ENCODE results near the gene ERCC6.

Gene ERCC6

GRCh38 chr10:49520122-49520775 lies 18.7 kb downstream of the ERCC6 start:
- H3K4me1 ChIP-seq (ENCODE audit: control insufficient read depth, insufficient read depth, low read depth, low read length), result no peaks in the 10 kb centered on the region
- WGBS, result 96% methylated on average over 7 of the region's 8 CpGs
- H4K91ac ChIP-seq (ENCODE audit: low read length), result no peak overlapping the region
- no peak overlapping the region for H3K18ac ChIP-seq (ENCODE audit: low read depth in 1 of 2, low read length in 2 of 2)
- H3K4ac ChIP-seq (ENCODE audit: low read depth in 1 of 2, low read length in 2 of 2), result no peak overlapping the region
- H2AFZ ChIP-seq (ENCODE audit: low read depth, low read length), result no peak overlapping the region
- no peaks in the 10 kb centered on the region for H3K27me3 ChIP-seq (ENCODE audit: control insufficient read depth in 1 of 2, insufficient read depth in 1 of 2, low read length in 2 of 2)
- no peak overlapping the region for H2BK12ac ChIP-seq (ENCODE audit: low read length in 2 of 2)
- H3K9ac ChIP-seq (ENCODE audit: low read length), result no peak overlapping the region
- no peak overlapping the region for H4K8ac ChIP-seq (ENCODE audit: low read length)
- H3K79me1 ChIP-seq (replicated peaks; ENCODE audit: low read length, poor library complexity, severe bottlenecking), result peaks cover 33% of the 10 kb centered on the region
- H2AK5ac ChIP-seq (ENCODE audit: low read length, severe bottlenecking), result no peak overlapping the region
- H3K14ac ChIP-seq (ENCODE audit: low read length in 2 of 2), result no peak overlapping the region
- H3K4me3 ChIP-seq (ENCODE audit: insufficient read depth in 1 of 2, low read depth in 1 of 2, low read length in 2 of 2), result no peak overlapping the region
- no peak overlapping the region for H3K27ac ChIP-seq (ENCODE audit: low read length, poor library complexity, severe bottlenecking)
- no peak for DNase-seq
- peaks cover 17 to 90% of the 10 kb centered on the region in 2 experiments for H3K36me3 ChIP-seq (ENCODE audit: control insufficient read depth in 1 of 2, insufficient read depth in 2 of 2, low read depth in 1 of 2, low read length in 2 of 2)
- H3K23ac ChIP-seq (ENCODE audit: low read length in 2 of 2), result no peak overlapping the region
- no peak overlapping the region for H2BK5ac ChIP-seq (ENCODE audit: low read depth, low read length, poor library complexity, severe bottlenecking)
- H2BK120ac ChIP-seq (ENCODE audit: low read depth, low read length), result no peak overlapping the region
- no peak overlapping the region for H2BK15ac ChIP-seq (ENCODE audit: low read depth, poor library complexity, severe bottlenecking)
- H3K9me3 ChIP-seq (ENCODE audit: control insufficient read depth, low read length), result no peaks in the 10 kb centered on the region
- no peak overlapping the region for H3K4me2 ChIP-seq (ENCODE audit: low read length, poor library complexity, severe bottlenecking)

DNA sequence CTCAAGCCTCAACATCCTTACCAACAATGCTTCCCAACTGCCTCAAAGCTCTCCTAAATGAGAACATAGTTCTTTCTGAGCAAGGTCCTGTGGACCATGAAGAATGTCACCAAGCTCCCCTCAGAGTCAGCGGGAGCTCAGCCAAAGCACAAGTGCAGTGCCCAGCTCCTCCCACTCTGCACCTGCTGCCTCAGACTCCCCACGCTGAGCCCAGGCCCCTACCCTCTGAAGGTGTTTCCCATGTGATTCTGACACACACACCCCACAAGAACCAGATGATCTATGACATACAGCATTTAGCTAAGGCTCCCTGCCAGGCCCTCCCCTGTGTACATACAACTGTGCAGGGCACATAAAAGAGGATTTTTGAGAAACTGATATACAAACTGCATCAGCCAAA lies 19.2 kb downstream of the ERCC6 start:
- H3K27ac ChIP-seq (ENCODE audit: low read length, poor library complexity, severe bottlenecking), result no peak overlapping the region
- H4K91ac ChIP-seq (ENCODE audit: low read length), result no peak overlapping the region
- H3K9ac ChIP-seq (ENCODE audit: low read length), result no peak overlapping the region
- H2BK12ac ChIP-seq (ENCODE audit: low read length in 2 of 2), result no peak overlapping the region
- DNase-seq, result no peak
- no peaks in the 10 kb centered on the region for H3K27me3 ChIP-seq (ENCODE audit: control insufficient read depth in 1 of 2, insufficient read depth in 1 of 2, low read length in 2 of 2)
- H2AFZ ChIP-seq (ENCODE audit: low read depth, low read length), result no peak overlapping the region
- no peak overlapping the region for H3K18ac ChIP-seq (ENCODE audit: low read depth in 1 of 2, low read length in 2 of 2)
- no peak overlapping the region for H3K4me2 ChIP-seq (ENCODE audit: low read length, poor library complexity, severe bottlenecking)
- 83% methylated on average over 2 of the region's 2 CpGs for WGBS
- no peaks in the 10 kb centered on the region for H3K4me1 ChIP-seq (ENCODE audit: control insufficient read depth, insufficient read depth, low read depth, low read length)
- no peak overlapping the region for H2BK15ac ChIP-seq (ENCODE audit: low read depth, poor library complexity, severe bottlenecking)
- H3K79me1 ChIP-seq (replicated peaks; ENCODE audit: low read length, poor library complexity, severe bottlenecking), result peaks cover 33% of the 10 kb centered on the region
- H3K9me3 ChIP-seq (ENCODE audit: control insufficient read depth, low read length), result no peaks in the 10 kb centered on the region
- H3K4me3 ChIP-seq (ENCODE audit: insufficient read depth in 1 of 2, low read depth in 1 of 2, low read length in 2 of 2), result no peak overlapping the region
- no peak overlapping the region for H3K14ac ChIP-seq (ENCODE audit: low read length in 2 of 2)
- no peak overlapping the region for H3K4ac ChIP-seq (ENCODE audit: low read depth in 1 of 2, low read length in 2 of 2)
- H3K36me3 ChIP-seq (ENCODE audit: control insufficient read depth in 1 of 2, insufficient read depth in 2 of 2, low read depth in 1 of 2, low read length in 2 of 2), result peaks cover 17 to 90% of the 10 kb centered on the region in 2 experiments
- H4K8ac ChIP-seq (ENCODE audit: low read length), result no peak overlapping the region
- no peak overlapping the region for H2BK120ac ChIP-seq (ENCODE audit: low read depth, low read length)
- H2AK5ac ChIP-seq (ENCODE audit: low read length, severe bottlenecking), result no peak overlapping the region
- no peak overlapping the region for H3K23ac ChIP-seq (ENCODE audit: low read length in 2 of 2)
- H2BK5ac ChIP-seq (ENCODE audit: low read depth, low read length, poor library complexity, severe bottlenecking), result no peak overlapping the region

DNA sequence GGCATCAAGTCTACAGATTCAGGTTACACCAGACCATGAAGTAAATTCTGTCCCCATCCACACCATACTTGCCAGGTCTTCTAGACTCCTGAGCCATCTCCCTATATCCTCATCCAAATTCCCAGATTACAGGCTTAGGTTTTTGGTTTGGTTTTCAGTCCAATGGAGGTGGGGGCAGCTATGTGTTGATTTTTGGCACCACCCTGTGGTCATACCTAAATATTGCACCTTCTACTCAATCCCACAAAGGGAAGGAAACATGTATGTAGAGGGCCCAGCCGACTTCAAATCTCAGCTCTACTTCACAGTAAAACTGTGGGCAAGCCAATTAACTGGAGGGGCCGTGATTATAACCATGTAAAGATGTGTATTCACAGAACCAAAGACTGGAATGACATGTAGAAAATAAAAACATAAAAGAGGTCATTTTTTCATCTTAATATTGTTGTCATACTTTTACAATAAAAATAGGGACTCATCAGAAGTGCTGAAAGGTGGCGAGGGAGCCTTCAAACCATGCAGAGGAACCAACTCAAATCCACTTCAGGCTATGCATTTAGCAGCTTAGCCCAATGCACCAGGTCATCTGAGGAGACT lies 19.8 kb downstream of the ERCC6 start:
- Histone ChIP-seq H3K18ac (ENCODE audit: low read depth in 1 of 2, low read length in 2 of 2) (no peak overlapping the region), H3K36me3 (ENCODE audit: control insufficient read depth in 1 of 2, insufficient read depth in 2 of 2, low read depth in 1 of 2, low read length in 2 of 2) (peaks cover 12 to 85% of the 10 kb centered on the region in 2 experiments)
- 100% methylated on average over 1 of the region's 3 CpGs for WGBS

DNA sequence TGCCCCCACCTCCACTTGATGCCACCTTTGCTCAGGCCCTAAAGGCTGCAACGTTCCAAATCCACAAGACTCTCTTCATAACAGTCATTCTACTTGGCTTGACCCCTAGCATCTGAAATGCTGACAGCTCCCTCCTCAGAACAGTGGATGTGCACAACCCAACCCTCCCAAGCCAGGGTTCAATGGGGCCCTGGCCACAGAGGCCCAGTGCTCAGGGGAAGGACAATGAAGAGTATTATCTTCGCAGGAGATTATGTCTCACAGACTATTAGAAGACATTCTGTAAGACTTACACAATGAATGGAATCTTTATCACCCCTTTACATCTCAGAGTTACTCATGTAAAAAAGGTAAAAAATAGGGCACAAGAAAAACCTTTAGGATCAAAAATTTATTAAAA lies 20.4 kb downstream of the ERCC6 start:
- H3K4me3 ChIP-seq (ENCODE audit: insufficient read depth in 1 of 2, low read depth in 1 of 2, low read length in 2 of 2), result no peak overlapping the region
- H2AK5ac ChIP-seq (ENCODE audit: low read length, severe bottlenecking), result no peak overlapping the region
- no peak overlapping the region for H2BK15ac ChIP-seq (ENCODE audit: low read depth, poor library complexity, severe bottlenecking)
- H4K91ac ChIP-seq (ENCODE audit: low read length), result no peak overlapping the region
- H3K27me3 ChIP-seq (ENCODE audit: control insufficient read depth in 1 of 2, insufficient read depth in 1 of 2, low read length in 2 of 2), result no peaks in the 10 kb centered on the region
- H2AFZ ChIP-seq (ENCODE audit: low read depth, low read length), result no peak overlapping the region
- H3K9ac ChIP-seq (ENCODE audit: low read length), result no peak overlapping the region
- peaks cover 24% of the 10 kb centered on the region for H3K79me1 ChIP-seq (replicated peaks; ENCODE audit: low read length, poor library complexity, severe bottlenecking)
- peak overlapping the region in 1 of 2 experiments; percentile 48 for H3K14ac ChIP-seq (ENCODE audit: low read length in 2 of 2)
- no peak overlapping the region for H3K27ac ChIP-seq (ENCODE audit: low read length, poor library complexity, severe bottlenecking)
- no peak overlapping the region for H3K4ac ChIP-seq (ENCODE audit: low read depth in 1 of 2, low read length in 2 of 2)
- no peak overlapping the region for H2BK120ac ChIP-seq (ENCODE audit: low read depth, low read length)
- H3K36me3 ChIP-seq (ENCODE audit: control insufficient read depth in 1 of 2, insufficient read depth in 2 of 2, low read depth in 1 of 2, low read length in 2 of 2), result peaks cover 9 to 82% of the 10 kb centered on the region in 2 experiments
- H4K8ac ChIP-seq (ENCODE audit: low read length), result no peak overlapping the region
- DNase-seq, result no peak
- H3K4me1 ChIP-seq (ENCODE audit: control insufficient read depth, insufficient read depth, low read depth, low read length), result no peaks in the 10 kb centered on the region
- H3K9me3 ChIP-seq (ENCODE audit: control insufficient read depth, low read length), result no peaks in the 10 kb centered on the region
- no peak overlapping the region for H3K18ac ChIP-seq (ENCODE audit: low read depth in 1 of 2, low read length in 2 of 2)
- H3K23ac ChIP-seq (ENCODE audit: low read length in 2 of 2), result no peak overlapping the region
- 97% methylated on average over 1 of the region's 2 CpGs for WGBS
- no peak overlapping the region for H3K4me2 ChIP-seq (ENCODE audit: low read length, poor library complexity, severe bottlenecking)
- H2BK12ac ChIP-seq (ENCODE audit: low read length in 2 of 2), result no peak overlapping the region
- H2BK5ac ChIP-seq (ENCODE audit: low read depth, low read length, poor library complexity, severe bottlenecking), result no peak overlapping the region

More for the DNA sequence above, 19.8 kb downstream of the ERCC6 start:
- H2BK120ac ChIP-seq (ENCODE audit: low read depth, low read length), result no peak overlapping the region
- H3K4me1 ChIP-seq (ENCODE audit: control insufficient read depth, insufficient read depth, low read depth, low read length), result no peaks in the 10 kb centered on the region
- H3K23ac ChIP-seq (ENCODE audit: low read length in 2 of 2), result no peak overlapping the region
- H2AK5ac ChIP-seq (ENCODE audit: low read length, severe bottlenecking), result no peak overlapping the region
- H3K4me3 ChIP-seq (ENCODE audit: insufficient read depth in 1 of 2, low read depth in 1 of 2, low read length in 2 of 2), result no peak overlapping the region
- H3K27ac ChIP-seq (ENCODE audit: low read length, poor library complexity, severe bottlenecking), result no peak overlapping the region
- no peak overlapping the region for H2BK15ac ChIP-seq (ENCODE audit: low read depth, poor library complexity, severe bottlenecking)
- no peak overlapping the region for H2BK5ac ChIP-seq (ENCODE audit: low read depth, low read length, poor library complexity, severe bottlenecking)
- H4K8ac ChIP-seq (ENCODE audit: low read length), result no peak overlapping the region
- no peak overlapping the region for H3K9ac ChIP-seq (ENCODE audit: low read length)
- H3K79me1 ChIP-seq (replicated peaks; ENCODE audit: low read length, poor library complexity, severe bottlenecking), result peaks cover 27% of the 10 kb centered on the region
- H3K4me2 ChIP-seq (ENCODE audit: low read length, poor library complexity, severe bottlenecking), result no peak overlapping the region
- no peak overlapping the region for H2BK12ac ChIP-seq (ENCODE audit: low read length in 2 of 2)
- no peak overlapping the region for H4K91ac ChIP-seq (ENCODE audit: low read length)
- H3K9me3 ChIP-seq (ENCODE audit: control insufficient read depth, low read length), result no peaks in the 10 kb centered on the region
- no peaks in the 10 kb centered on the region for H3K27me3 ChIP-seq (ENCODE audit: control insufficient read depth in 1 of 2, insufficient read depth in 1 of 2, low read length in 2 of 2)
- no peak overlapping the region for H3K14ac ChIP-seq (ENCODE audit: low read length in 2 of 2)
- no peak overlapping the region for H3K4ac ChIP-seq (ENCODE audit: low read depth in 1 of 2, low read length in 2 of 2)
- peak; percentile 53 for DNase-seq
- no peak overlapping the region for H2AFZ ChIP-seq (ENCODE audit: low read depth, low read length)
